NCI-H1048 (cell line): ENCODE measurements around the gene FCGBP.
"Not testable (repeated sequence)": the region's sequence is repeated elsewhere in the genome, so short reads cannot be mapped to it uniquely, and the experiment has no call there.

Experiments used
- DNase-seq: peaks from one replicate; lab custom pipeline; 2025; lab: John Stamatoyannopoulos, UW

The FCGBP gene

GRCh38 chr19:39890755-39891551, 43.5 kb downstream of the FCGBP start:
- DNase-seq = no peak

- DNase-seq = not testable (repeated sequence)
Measured at GRCh38 chr19:39889872-39890754, 44.3 kb downstream of the FCGBP start.

- not testable (repeated sequence) for DNase-seq
Measured at GRCh38 chr19:39887456-39887951, 46.9 kb downstream of the FCGBP start.

- not testable (repeated sequence) for DNase-seq
Measured at GRCh38 chr19:39885821-39886554, 48.4 kb downstream of the FCGBP start.

- DNase-seq = not testable (repeated sequence)
Measured at GRCh38 chr19:39884721-39885120, 49.7 kb downstream of the FCGBP start.
